B cell (primary cell): ENCODE results near the gene SMG1. TPM values are rescaled to one million over a fixed set of nuclear protein-coding genes. Genes with fewer than 3 reads are reported as not detected.

Experiments used
- ATAC-seq: fragments of 200-7000 bp; cut with Tn5 transposase; one replicate; pipeline ENCODE4 v1.10.0; 2021; ENCODE audit warnings: low read depth, mild to moderate bottlenecking, moderate number of reproducible peaks, moderate library complexity
- CTCF ChIA-PET: fragments of 350-600 bp; sonication (Branson Sonifier 250); formaldehyde crosslinking; loops from one replicate; lab custom pipeline; 2021; ENCODE audit warnings: antibody characterized with exemption, inconsistent platforms; lab: Charles Lee
- POLR2A ChIA-PET: fragments of 350-600 bp; sonication (Branson Sonifier 250); formaldehyde crosslinking; loops from one replicate; lab custom pipeline; 2021; ENCODE audit warnings: antibody characterized with exemption; lab: Charles Lee
- DNase-seq: peaks from one replicate; pipeline ENCODE4 v3.0.0; 2013
- H2AFZ ChIP-seq: 2 replicates; pipeline ENCODE4 v1.6.1; 2012; ENCODE audit warnings: mild to moderate bottlenecking, low read depth, low read length; ENCODE audit not compliant: insufficient read depth, poor library complexity, severe bottlenecking
- H3K27ac ChIP-seq, 2 donors: 1 replicate in 1 of 2; 2 replicates in 1 of 2; pipeline ENCODE4 v1.5.1; 2012 to 2013; ENCODE audit warnings: low read length in 2 of 2, mild to moderate bottlenecking in 2 of 2, moderate library complexity in 1 of 2
- H3K27me3 ChIP-seq, 4 experiments: fragments of 200-600 bp in 1 of 4; sonication (generic) in 1 of 4; replicated peaks in 1 of 4; 1 replicate in 2 of 4; 2 replicates in 2 of 4; pipeline versions ENCODE4 v1.6.1 to v1.7.0; 2013 to 2016; ENCODE audit warnings: low read length in 3 of 4, mild to moderate bottlenecking in 2 of 4, mixed read lengths in 1 of 4, moderate library complexity in 1 of 4; ENCODE audit not compliant: insufficient read depth in 4 of 4, control insufficient read depth in 3 of 4; ENCODE audit errors: control extremely low read depth in 1 of 4
- H3K36me3 ChIP-seq, 2 experiments: replicated peaks in 1 of 2; 1 replicate in 1 of 2; 2 replicates in 1 of 2; pipeline versions ENCODE4 v1.6.1 to v1.7.1; 2013; ENCODE audit warnings: low read length in 1 of 2; ENCODE audit not compliant: insufficient read depth in 2 of 2, control insufficient read depth in 1 of 2; ENCODE audit errors: control extremely low read depth in 1 of 2, extremely low read depth in 1 of 2
- H3K4me1 ChIP-seq, 2 donors: fragments of 200-600 bp in 1 of 2; sonication (generic) in 1 of 2; 1 replicate in 1 of 2; 2 replicates in 1 of 2; pipeline versions ENCODE4 v1.5.1 to v1.6.1; 2013 to 2017; ENCODE audit warnings: low read length in 2 of 2; ENCODE audit not compliant: control insufficient read depth in 2 of 2, insufficient read depth in 2 of 2
- H3K4me2 ChIP-seq: replicated peaks from 2 replicates; pipeline ENCODE3; 2012; ENCODE audit warnings: mild to moderate bottlenecking, low read depth, low read length; ENCODE audit not compliant: poor library complexity, severe bottlenecking
- H3K4me3 ChIP-seq, 5 experiments: fragments of 200-600 bp in 1 of 5; sonication (generic) in 1 of 5; 1 replicate in 3 of 5; 2 replicates in 2 of 5; pipeline versions ENCODE4 v1.5.1 to v1.7.0; 2011 to 2016; ENCODE audit warnings: low read length in 4 of 5, mild to moderate bottlenecking in 4 of 5, low read depth in 2 of 5, control low read depth in 1 of 5, moderate library complexity in 1 of 5; ENCODE audit not compliant: insufficient read depth in 1 of 5; ENCODE audit errors: control extremely low read depth in 1 of 5, extremely low read depth in 1 of 5
- H3K79me2 ChIP-seq: fragments of 200-600 bp; sonication (generic); one replicate; pipeline ENCODE4 v1.6.0; 2016; ENCODE audit warnings: low read length; ENCODE audit not compliant: control insufficient read depth, insufficient read depth
- H3K9ac ChIP-seq: fragments of 200-600 bp; sonication (generic); 2 replicates; pipeline ENCODE4 v1.6.1; 2017; ENCODE audit warnings: mild to moderate bottlenecking, low read length, moderate library complexity
- H3K9me3 ChIP-seq, 3 donors: one replicate each; pipeline versions ENCODE4 v1.6.1 to v1.7.1; 2013; ENCODE audit warnings: low read length in 2 of 3; ENCODE audit not compliant: control insufficient read depth in 2 of 3, insufficient read depth in 1 of 3; ENCODE audit errors: control extremely low read depth in 1 of 3
- H4K20me1 ChIP-seq: 2 replicates; pipeline ENCODE4 v1.6.0; 2012; ENCODE audit warnings: mild to moderate bottlenecking, low read length; ENCODE audit not compliant: insufficient read depth, control insufficient read depth, poor library complexity, severe bottlenecking
- H3K27ac Mint-ChIP-seq: one replicate; pipeline ENCODE4 v1.8.0; 2021; ENCODE audit warnings: mixed read lengths
- H3K27me3 Mint-ChIP-seq: one replicate; pipeline ENCODE4 v1.8.0; 2021; ENCODE audit warnings: mixed read lengths
- H3K4me1 Mint-ChIP-seq: one replicate; pipeline ENCODE4 v1.8.0; 2021; ENCODE audit warnings: mixed read lengths
- H3K4me3 Mint-ChIP-seq: one replicate; pipeline ENCODE4 v1.8.0; 2021; ENCODE audit warnings: mixed read lengths
- H3K9me3 Mint-ChIP-seq: one replicate; pipeline ENCODE4 v1.8.0; 2022; ENCODE audit warnings: mixed read lengths; ENCODE audit not compliant: insufficient read depth
- CTCF ChIP-seq: fragments of 200-600 bp; IDR thresholded peaks from one replicate; pipeline ENCODE4 v1.8.0; 2022; ENCODE audit warnings: antibody characterized with exemption, mild to moderate bottlenecking
- EZH2 ChIP-seq: IDR thresholded peaks from 2 replicates; pipeline ENCODE4 v1.6.1; 2012; ENCODE audit warnings: borderline replicate concordance, low read depth, mild to moderate bottlenecking, moderate library complexity, low read length; ENCODE audit not compliant: insufficient read depth, poor library complexity, severe bottlenecking
- WGBS: methylation state at CpG from one replicate; pipeline ENCODE4 v1.1.5; 2013; ENCODE audit warnings: missing lambda C conversion rate; ENCODE audit not compliant: insufficient coverage; 5-methylcytosine and 5-hydroxymethylcytosine counted together
- intact Hi-C: fragments of 100-400 bp; cut with micrococcal nuclease; formaldehyde crosslinking; loops from one replicate; pipeline ENCODE4 v1.10.0; 2022
- polyA plus RNA-seq: library from polyadenylated mRNA; depleted of rRNA; stranded (reverse); fragments of >200 nt; gene quantifications from 2 replicates; pipeline ENCODE4 v1.2.3, GENCODE V29; 2012
- total RNA-seq, 2 donors: library from RNA; stranded (reverse); fragments of 120-200 nt in 1 of 2; gene quantifications; 1 replicate in 1 of 2; 2 replicates in 1 of 2; pipeline versions ENCODE4 v1.2.3 to v1.2.4, GENCODE V29; 2013 to 2022

SMG1 gene
- total and polyA plus RNA-seq, 2 donors (not counting 1 experiment from before 2014, with no cell fraction given): 23.2 to 256 TPM

GRCh38 chr16:18829251-18829650 lies 97.0 kb downstream of the SMG1 start:
- Mint-ChIP-seq H3K27me3 (no peaks in the 10 kb centered on the region), H3K4me3 (no peak overlapping the region), H3K9me3 (no peaks in the 10 kb centered on the region), H3K4me1 (no peaks in the 10 kb centered on the region), H3K27ac (no peak overlapping the region)
- Histone ChIP-seq H3K27me3 (no peaks in the 10 kb centered on the region), H3K9ac (no peak overlapping the region), H3K27ac (no peak overlapping the region), H2AFZ (no peak overlapping the region), H3K4me2 (no peak overlapping the region), H3K4me3 (no peak overlapping the region), H3K36me3 (peaks cover 7 to 59% of the 10 kb centered on the region in 2 experiments), H3K4me1 (no peaks in the 10 kb centered on the region), H4K20me1 (no peaks in the 10 kb centered on the region), H3K79me2 (no peaks in the 10 kb centered on the region), H3K9me3 (no peaks in the 10 kb centered on the region)
- WGBS: 99% methylated on average over 6 of the region's 6 CpGs
- TF ChIP-seq EZH2 (no peak), CTCF (no peak)
- intact Hi-C loops: no loop called here
- ATAC-seq (no peak), DNase-seq (no peak)
- CTCF ChIA-PET: no interaction called here
- POLR2A ChIA-PET: no interaction called here

GRCh38 chr16:18827890-18828289 lies 98.3 kb downstream of the SMG1 start:
- H3K4me1 Mint-ChIP-seq: no peaks in the 10 kb centered on the region
- Histone ChIP-seq H4K20me1 (no peaks in the 10 kb centered on the region), H2AFZ (no peak overlapping the region), H3K79me2 (no peaks in the 10 kb centered on the region), H3K4me3 (no peak overlapping the region), H3K9me3 (no peaks in the 10 kb centered on the region), H3K36me3 (peaks cover 7 to 48% of the 10 kb centered on the region in 2 experiments), H3K9ac (no peak overlapping the region), H3K27me3 (no peaks in the 10 kb centered on the region), H3K4me1 (no peaks in the 10 kb centered on the region), H3K27ac (no peak overlapping the region), H3K4me2 (no peak overlapping the region)
- ChIA-PET CTCF (no interaction called here), POLR2A (no interaction called here)
- 100% methylated on average over 2 of the region's 4 CpGs for WGBS
- no peaks in the 10 kb centered on the region for H3K27me3 Mint-ChIP-seq
- intact Hi-C loops: no loop called here
- no peaks in the 10 kb centered on the region for H3K9me3 Mint-ChIP-seq
- TF ChIP-seq EZH2 (no peak), CTCF (no peak)
- H3K4me3 Mint-ChIP-seq: no peak overlapping the region
- DNase-seq (no peak), ATAC-seq (no peak)
- no peak overlapping the region for H3K27ac Mint-ChIP-seq
